HCT116 (cell line): ENCODE results near the gene CLRN3.

Source experiments
- CEBPB ChIP-seq: IDR thresholded peaks from 2 replicates; pipeline ENCODE4 v1.6.1; 2012; ENCODE audit warnings: low read depth
- EGR1 ChIP-seq: IDR thresholded peaks from 2 replicates; pipeline ENCODE4 v1.6.1; 2012; ENCODE audit warnings: low read depth
- EZH2 ChIP-seq: fragments of 200-600 bp; sonication (generic); IDR thresholded peaks from 2 replicates; pipeline ENCODE4 v1.6.1; 2017; ENCODE audit warnings: antibody characterized with exemption, mixed run types
- EZH2phosphoT487 ChIP-seq: fragments of 200-600 bp; IDR thresholded peaks from 2 replicates; pipeline ENCODE4 v1.6.1; 2018; ENCODE audit warnings: antibody characterized with exemption, borderline replicate concordance
- POLR2A ChIP-seq: IDR thresholded peaks from 2 replicates; pipeline ENCODE4 v1.7.0; 2011; ENCODE audit warnings: borderline replicate concordance; ENCODE audit not compliant: insufficient read depth, insufficient read length; ENCODE audit errors: extremely low read depth
- POLR2AphosphoS5 ChIP-seq: IDR thresholded peaks from 2 replicates; pipeline ENCODE4 v1.6.1; 2011; ENCODE audit warnings: mild to moderate bottlenecking, low read depth, low read length, moderate library complexity
- RAD21 ChIP-seq: IDR thresholded peaks from 2 replicates; pipeline ENCODE4 v1.6.1; 2012; ENCODE audit warnings: low read depth, mild to moderate bottlenecking
- YY1 ChIP-seq: IDR thresholded peaks from 2 replicates; pipeline ENCODE4 v1.6.1; 2011; ENCODE audit warnings: low read length, low read depth, moderate library complexity, mild to moderate bottlenecking; ENCODE audit not compliant: insufficient replicate concordance; ENCODE audit errors: extremely low read depth
- ZNF274 ChIP-seq: fragments of 200-500 bp; sonication (Bioruptor generic); IDR thresholded peaks from 2 replicates; pipeline ENCODE4 v1.6.1; 2014; ENCODE audit warnings: mild to moderate bottlenecking, low read depth, low read length, inconsistent platforms
- TF ChIP-seq, protein P1 (sequence below), 3 experiments: fragments of 200-600 bp in 1 of 3; sonication (generic) in 1 of 3; IDR thresholded peaks in 2 of 3; conservative IDR thresholded peaks in 1 of 3; 2 replicates each; pipeline ENCODE4 v1.5.1; 2012 to 2017; ENCODE audit warnings: low read depth in 2 of 3, low read length in 2 of 3, antibody characterized with exemption in 1 of 3, borderline replicate concordance in 1 of 3, control low read depth in 1 of 3, mild to moderate bottlenecking in 1 of 3, mixed read lengths in 1 of 3, mixed run types in 1 of 3, moderate library complexity in 1 of 3; ENCODE audit not compliant: insufficient read depth in 1 of 3
- TF ChIP-seq, protein P2 (sequence below): IDR thresholded peaks from 2 replicates; pipeline ENCODE4 v1.6.1; 2012
- TF ChIP-seq, protein P3 (sequence below): IDR thresholded peaks from 2 replicates; pipeline ENCODE4 v1.6.1; 2011; ENCODE audit warnings: mild to moderate bottlenecking, low read length, moderate library complexity; ENCODE audit not compliant: insufficient replicate concordance; ENCODE audit errors: extremely low read depth

DNA sequence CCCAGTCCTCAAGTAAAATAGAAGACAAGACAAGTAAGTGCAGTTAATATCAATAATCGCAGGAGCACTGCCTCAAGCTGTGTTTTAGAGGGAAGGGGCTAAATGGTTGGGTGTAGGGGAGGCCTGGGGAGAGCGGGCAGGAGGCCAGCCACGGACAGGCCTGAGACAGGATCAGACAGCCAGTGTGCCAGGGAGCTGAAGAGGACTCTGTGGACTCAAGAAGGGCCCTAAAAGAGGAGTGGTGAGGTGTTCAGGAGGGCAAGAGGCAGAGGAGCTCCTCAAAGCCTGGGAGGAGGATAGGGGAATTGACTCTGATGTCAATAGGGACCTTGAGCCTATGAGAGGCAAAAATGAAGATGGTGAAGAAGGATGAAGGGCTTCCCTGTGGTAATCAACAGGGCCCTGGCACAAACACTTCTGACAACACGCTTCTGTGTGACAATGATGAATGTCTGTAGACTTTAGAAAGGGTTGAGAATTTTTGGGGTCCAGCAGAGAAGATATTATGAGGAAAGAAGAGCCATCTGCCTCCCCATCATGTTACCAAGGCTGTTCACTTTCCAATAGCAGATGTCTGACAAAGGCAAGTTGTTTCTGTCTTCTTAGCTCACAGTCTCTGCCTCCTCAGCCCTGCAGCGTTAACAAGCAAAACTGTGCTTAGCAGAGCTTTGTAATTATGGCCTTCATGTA, 11.7 kb upstream of the CLRN3 start:
- TF ChIP-seq YY1, result no peak
- TF ChIP-seq EZH2, result no peak
- TF ChIP-seq, protein P1, sequence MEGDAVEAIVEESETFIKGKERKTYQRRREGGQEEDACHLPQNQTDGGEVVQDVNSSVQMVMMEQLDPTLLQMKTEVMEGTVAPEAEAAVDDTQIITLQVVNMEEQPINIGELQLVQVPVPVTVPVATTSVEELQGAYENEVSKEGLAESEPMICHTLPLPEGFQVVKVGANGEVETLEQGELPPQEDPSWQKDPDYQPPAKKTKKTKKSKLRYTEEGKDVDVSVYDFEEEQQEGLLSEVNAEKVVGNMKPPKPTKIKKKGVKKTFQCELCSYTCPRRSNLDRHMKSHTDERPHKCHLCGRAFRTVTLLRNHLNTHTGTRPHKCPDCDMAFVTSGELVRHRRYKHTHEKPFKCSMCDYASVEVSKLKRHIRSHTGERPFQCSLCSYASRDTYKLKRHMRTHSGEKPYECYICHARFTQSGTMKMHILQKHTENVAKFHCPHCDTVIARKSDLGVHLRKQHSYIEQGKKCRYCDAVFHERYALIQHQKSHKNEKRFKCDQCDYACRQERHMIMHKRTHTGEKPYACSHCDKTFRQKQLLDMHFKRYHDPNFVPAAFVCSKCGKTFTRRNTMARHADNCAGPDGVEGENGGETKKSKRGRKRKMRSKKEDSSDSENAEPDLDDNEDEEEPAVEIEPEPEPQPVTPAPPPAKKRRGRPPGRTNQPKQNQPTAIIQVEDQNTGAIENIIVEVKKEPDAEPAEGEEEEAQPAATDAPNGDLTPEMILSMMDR (IDR thresholded peaks at IDR 0.05 in 2 of 3, conservative IDR thresholded peaks at IDR 0.05 in 1 of 3; ENCODE audit: borderline replicate concordance in 1 of 3, insufficient read depth in 1 of 3, low read depth in 2 of 3, low read length in 2 of 3), result no peak
- TF ChIP-seq POLR2AphosphoS5, result no peak
- no peak for TF ChIP-seq ZNF274
- TF ChIP-seq POLR2A, result no peak
- TF ChIP-seq CEBPB, result no peak
- TF ChIP-seq RAD21, result no peak
- no peak for TF ChIP-seq EGR1
- TF ChIP-seq, protein P2, sequence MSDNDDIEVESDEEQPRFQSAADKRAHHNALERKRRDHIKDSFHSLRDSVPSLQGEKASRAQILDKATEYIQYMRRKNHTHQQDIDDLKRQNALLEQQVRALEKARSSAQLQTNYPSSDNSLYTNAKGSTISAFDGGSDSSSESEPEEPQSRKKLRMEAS, result no peak
- TF ChIP-seq EZH2phosphoT487, result no peak
- TF ChIP-seq, protein P3, sequence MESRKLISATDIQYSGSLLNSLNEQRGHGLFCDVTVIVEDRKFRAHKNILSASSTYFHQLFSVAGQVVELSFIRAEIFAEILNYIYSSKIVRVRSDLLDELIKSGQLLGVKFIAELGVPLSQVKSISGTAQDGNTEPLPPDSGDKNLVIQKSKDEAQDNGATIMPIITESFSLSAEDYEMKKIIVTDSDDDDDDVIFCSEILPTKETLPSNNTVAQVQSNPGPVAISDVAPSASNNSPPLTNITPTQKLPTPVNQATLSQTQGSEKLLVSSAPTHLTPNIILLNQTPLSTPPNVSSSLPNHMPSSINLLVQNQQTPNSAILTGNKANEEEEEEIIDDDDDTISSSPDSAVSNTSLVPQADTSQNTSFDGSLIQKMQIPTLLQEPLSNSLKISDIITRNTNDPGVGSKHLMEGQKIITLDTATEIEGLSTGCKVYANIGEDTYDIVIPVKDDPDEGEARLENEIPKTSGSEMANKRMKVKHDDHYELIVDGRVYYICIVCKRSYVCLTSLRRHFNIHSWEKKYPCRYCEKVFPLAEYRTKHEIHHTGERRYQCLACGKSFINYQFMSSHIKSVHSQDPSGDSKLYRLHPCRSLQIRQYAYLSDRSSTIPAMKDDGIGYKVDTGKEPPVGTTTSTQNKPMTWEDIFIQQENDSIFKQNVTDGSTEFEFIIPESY, result no peak
